Duodenal mucosa (tissue), 2 donors: ENCODE data around the gene BRSK2.
"Not testable (repeated sequence)": the region's sequence is repeated elsewhere in the genome, so short reads cannot be mapped to it uniquely, and the experiment has no call there.

Experiments used
- H3K27ac ChIP-seq: one replicate; pipeline ENCODE4 v1.7.0; 2013; ENCODE audit warnings: low read depth, low read length
- H3K27me3 ChIP-seq, 2 donors: one replicate each; pipeline ENCODE4 v1.7.0; 2013; ENCODE audit warnings: low read length in 2 of 2, control low read depth in 1 of 2; ENCODE audit not compliant: insufficient read depth in 2 of 2, control insufficient read depth in 1 of 2
- H3K36me3 ChIP-seq, 2 donors: one replicate each; pipeline ENCODE4 v1.7.0; 2013; ENCODE audit warnings: low read length in 2 of 2, control low read depth in 1 of 2; ENCODE audit not compliant: insufficient read depth in 2 of 2, control insufficient read depth in 1 of 2
- H3K4me1 ChIP-seq, 2 donors: one replicate each; pipeline ENCODE4 v1.7.0; 2013; ENCODE audit warnings: low read length in 2 of 2, control low read depth in 1 of 2; ENCODE audit not compliant: insufficient read depth in 2 of 2, control insufficient read depth in 1 of 2
- H3K4me3 ChIP-seq, 2 donors: one replicate each; pipeline ENCODE4 v1.7.0; 2013; ENCODE audit warnings: low read length in 2 of 2, low read depth in 1 of 2
- H3K9ac ChIP-seq, 2 donors: one replicate each; pipeline ENCODE4 v1.7.0; 2013; ENCODE audit warnings: low read length in 2 of 2, low read depth in 1 of 2
- H3K9me3 ChIP-seq, 2 donors: one replicate each; pipeline ENCODE4 v1.7.0; 2013; ENCODE audit warnings: low read length in 2 of 2, control low read depth in 1 of 2; ENCODE audit not compliant: control insufficient read depth in 1 of 2

BRSK2 gene

GRCh38 chr11:1409108-1409851 is 19.5 kb downstream of the BRSK2 start:
- H3K9me3 ChIP-seq = no peaks in the 10 kb centered on the region
- no peaks in the 10 kb centered on the region for H3K27me3 ChIP-seq
- no peak overlapping the region for H3K27ac ChIP-seq
- H3K9ac ChIP-seq = no peak overlapping the region
- no peaks in the 10 kb centered on the region for H3K4me1 ChIP-seq
- H3K36me3 ChIP-seq = no peaks in the 10 kb centered on the region
- H3K4me3 ChIP-seq = no peak overlapping the region

GRCh38 chr11:1409852-1410125 is 20.1 kb downstream of the BRSK2 start:
- not testable (repeated sequence) for H3K4me3 ChIP-seq, H3K27ac ChIP-seq, H3K4me1 ChIP-seq, H3K9ac ChIP-seq, H3K36me3 ChIP-seq, H3K27me3 ChIP-seq, H3K9me3 ChIP-seq

GRCh38 chr11:1410366-1411291 is 20.9 kb downstream of the BRSK2 start:
- Histone ChIP-seq H3K27me3 (no peaks in the 10 kb centered on the region), H3K9me3 (no peaks in the 10 kb centered on the region), H3K27ac (no peak overlapping the region), H3K36me3 (no peaks in the 10 kb centered on the region), H3K9ac (no peak overlapping the region), H3K4me1 (no peaks in the 10 kb centered on the region), H3K4me3 (no peak overlapping the region)

GRCh38 chr11:1411301-1411700 is 21.6 kb downstream of the BRSK2 start:
- Histone ChIP-seq H3K27me3 (no peaks in the 10 kb centered on the region), H3K27ac (no peak overlapping the region), H3K36me3 (no peaks in the 10 kb centered on the region)

GRCh38 chr11:1411739-1412138 is 22.0 kb downstream of the BRSK2 start:
- not testable (repeated sequence) for H3K27me3 ChIP-seq, H3K4me3 ChIP-seq, H3K9ac ChIP-seq, H3K4me1 ChIP-seq, H3K9me3 ChIP-seq, H3K36me3 ChIP-seq, H3K27ac ChIP-seq

More at GRCh38 chr11:1411301-1411700, 21.6 kb downstream of the BRSK2 start:
- Histone ChIP-seq H3K9ac (no peak overlapping the region), H3K4me3 (no peak overlapping the region), H3K4me1 (no peaks in the 10 kb centered on the region), H3K9me3 (peaks cover 0 to 3% of the 10 kb centered on the region in 2 donors)

- peaks cover 4 to 13% of the 10 kb centered on the region in 2 donors for H3K9me3 ChIP-seq
- no peaks in the 10 kb centered on the region for H3K27me3 ChIP-seq
- H3K36me3 ChIP-seq = no peaks in the 10 kb centered on the region
- no peaks in the 10 kb centered on the region for H3K4me1 ChIP-seq
- no peak overlapping the region for H3K27ac ChIP-seq
- no peak overlapping the region for H3K9ac ChIP-seq
- H3K4me3 ChIP-seq = no peak overlapping the region
Measured at GRCh38 chr11:1412377-1413095, 22.8 kb downstream of the BRSK2 start.

GRCh38 chr11:1414650-1415049 is 24.9 kb downstream of the BRSK2 start:
- Histone ChIP-seq H3K9me3 (peaks cover 19 to 23% of the 10 kb centered on the region in 2 donors), H3K4me3 (no peak overlapping the region), H3K9ac (no peak overlapping the region), H3K27ac (no peak overlapping the region), H3K4me1 (no peaks in the 10 kb centered on the region), H3K27me3 (no peaks in the 10 kb centered on the region), H3K36me3 (no peaks in the 10 kb centered on the region)

GRCh38 chr11:1415631-1416030 is 25.9 kb downstream of the BRSK2 start:
- H3K9ac ChIP-seq = no peak overlapping the region
- H3K4me1 ChIP-seq = no peaks in the 10 kb centered on the region
- H3K9me3 ChIP-seq = peaks cover 19 to 23% of the 10 kb centered on the region in 2 donors
- no peak overlapping the region for H3K27ac ChIP-seq
- H3K4me3 ChIP-seq = no peak overlapping the region
- no peaks in the 10 kb centered on the region for H3K27me3 ChIP-seq
- no peaks in the 10 kb centered on the region for H3K36me3 ChIP-seq

GRCh38 chr11:1418192-1418795 is 28.6 kb downstream of the BRSK2 start:
- H3K4me1 ChIP-seq, H3K27me3 ChIP-seq, H3K36me3 ChIP-seq, H3K4me3 ChIP-seq, H3K9ac ChIP-seq, H3K27ac ChIP-seq: not testable (repeated sequence)
- H3K9me3 ChIP-seq = peaks cover 19 to 23% of the 10 kb centered on the region in 2 donors

- Histone ChIP-seq H3K9ac (no peak overlapping the region), H3K4me3 (no peak overlapping the region), H3K4me1 (no peaks in the 10 kb centered on the region), H3K27ac (no peak overlapping the region), H3K36me3 (no peaks in the 10 kb centered on the region), H3K9me3 (peaks cover 19 to 23% of the 10 kb centered on the region in 2 donors), H3K27me3 (no peaks in the 10 kb centered on the region)
Measured at GRCh38 chr11:1419811-1420210, 30.1 kb downstream of the BRSK2 start.
